Endothelial cell (in vitro differentiated cells): ENCODE data around the gene GRID1. TPM values are rescaled to one million over a fixed set of nuclear protein-coding genes. Genes with fewer than 3 reads are reported as not detected.
A peak's percentile ranks its signal among the peaks of the same experiment; 100 is the strongest.

ENCODE experiments used
- DNase-seq: peaks from one replicate; pipeline ENCODE4 v3.0.0; 2021; ENCODE audit warnings: low spot score
- H3K27ac Mint-ChIP-seq: one replicate; pipeline ENCODE4 v1.8.0; 2021; ENCODE audit warnings: mixed read lengths, inconsistent platforms; ENCODE audit not compliant: unreplicated experiment
- H3K27me3 Mint-ChIP-seq: one replicate; pipeline ENCODE4 v1.8.0; 2021; ENCODE audit warnings: mild to moderate bottlenecking, moderate library complexity, mixed read lengths, inconsistent platforms; ENCODE audit not compliant: unreplicated experiment
- H3K36me3 Mint-ChIP-seq: one replicate; pipeline ENCODE4 v1.8.0; 2021; ENCODE audit warnings: mild to moderate bottlenecking, low read depth, mixed read lengths, inconsistent platforms; ENCODE audit not compliant: unreplicated experiment
- H3K4me1 Mint-ChIP-seq: one replicate; pipeline ENCODE4 v1.8.0; 2021; ENCODE audit warnings: mild to moderate bottlenecking, mixed read lengths, inconsistent platforms; ENCODE audit not compliant: unreplicated experiment
- H3K4me3 Mint-ChIP-seq: one replicate; pipeline ENCODE4 v1.8.0; 2021; ENCODE audit warnings: mild to moderate bottlenecking, mixed read lengths, inconsistent platforms; ENCODE audit not compliant: unreplicated experiment
- H3K9me3 Mint-ChIP-seq: one replicate; pipeline ENCODE4 v1.8.0; 2021; ENCODE audit warnings: mixed read lengths, inconsistent platforms; ENCODE audit not compliant: unreplicated experiment
- CTCF ChIP-seq: fragments of 200-600 bp; sonication (generic); IDR thresholded peaks from one replicate; pipeline ENCODE4 v1.5.0; 2021; ENCODE audit warnings: antibody characterized with exemption; ENCODE audit not compliant: unreplicated experiment
- total RNA-seq: library from RNA; stranded (reverse); fragmentation: NEBNext Ultra II Directional; extraction: Animal tissue kit (Norgen Biotek cat#: 25700); gene quantifications from one replicate; pipeline ENCODE4 v1.2.1, GENCODE V29; 2021; ENCODE audit not compliant: unreplicated experiment

The GRID1 gene
- total RNA-seq, 1 donor from 2014 or later = 0.26 TPM

- no peak for TF ChIP-seq CTCF
- no peak overlapping the region for H3K4me3 Mint-ChIP-seq
These were observed 104.5 kb downstream of the GRID1 start for GRCh38 chr10:86261941-86262687.

GRCh38 chr10:86261470-86261869, 105.1 kb downstream of the GRID1 start:
- no peak for TF ChIP-seq CTCF
- Mint-ChIP-seq H3K36me3 (no peaks in the 10 kb centered on the region), H3K4me3 (no peak overlapping the region), H3K27ac (no peak overlapping the region), H3K27me3 (peaks cover 11% of the 10 kb centered on the region), H3K9me3 (no peaks in the 10 kb centered on the region), H3K4me1 (no peaks in the 10 kb centered on the region)
- no peak for DNase-seq

More at GRCh38 chr10:86261941-86262687, 104.5 kb downstream of the GRID1 start:
- H3K36me3 Mint-ChIP-seq = no peaks in the 10 kb centered on the region
- no peaks in the 10 kb centered on the region for H3K4me1 Mint-ChIP-seq
- H3K27me3 Mint-ChIP-seq = peaks cover 14% of the 10 kb centered on the region
- DNase-seq = peak; percentile 36
- no peak overlapping the region for H3K27ac Mint-ChIP-seq
- H3K9me3 Mint-ChIP-seq = no peaks in the 10 kb centered on the region

GRCh38 chr10:86260564-86260963, 106.0 kb downstream of the GRID1 start:
- no peaks in the 10 kb centered on the region for H3K36me3 Mint-ChIP-seq
- H3K4me1 Mint-ChIP-seq = no peaks in the 10 kb centered on the region
- DNase-seq = no peak
- no peak overlapping the region for H3K27ac Mint-ChIP-seq
- H3K27me3 Mint-ChIP-seq = peaks cover 7% of the 10 kb centered on the region
- no peak overlapping the region for H3K4me3 Mint-ChIP-seq
- no peak for TF ChIP-seq CTCF
- H3K9me3 Mint-ChIP-seq = no peaks in the 10 kb centered on the region

- H3K9me3 Mint-ChIP-seq = no peaks in the 10 kb centered on the region
- H3K4me3 Mint-ChIP-seq = no peak overlapping the region
- DNase-seq = no peak
- H3K36me3 Mint-ChIP-seq = no peaks in the 10 kb centered on the region
- no peaks in the 10 kb centered on the region for H3K4me1 Mint-ChIP-seq
- no peak overlapping the region for H3K27ac Mint-ChIP-seq
- peaks cover 7% of the 10 kb centered on the region for H3K27me3 Mint-ChIP-seq
- TF ChIP-seq CTCF = no peak
These were observed 106.6 kb downstream of the GRID1 start for GRCh38 chr10:86259901-86260562.

- Mint-ChIP-seq H3K27ac (no peak overlapping the region), H3K27me3 (peaks cover 4% of the 10 kb centered on the region), H3K9me3 (no peaks in the 10 kb centered on the region), H3K4me3 (no peak overlapping the region), H3K4me1 (peaks cover under 1% of the 10 kb centered on the region), H3K36me3 (no peaks in the 10 kb centered on the region)
- no peak for TF ChIP-seq CTCF
- DNase-seq = no peak
These were observed 107.7 kb downstream of the GRID1 start for GRCh38 chr10:86258941-86259340.
